Liver (tissue), 9 donors: ENCODE measurements around the gene CAMK1D. TPM values are rescaled to one million over a fixed set of nuclear protein-coding genes. Genes with fewer than 3 reads are reported as not detected.

Experiments used
- DNase-seq: peaks from one replicate; pipeline ENCODE4 v3.0.0-alpha.2; 2017; ENCODE audit warnings: low spot score
- H3K27ac ChIP-seq, 2 donors: one replicate each; pipeline ENCODE4 v1.7.0; 2013; ENCODE audit warnings: inconsistent platforms in 2 of 2, low read length in 2 of 2, control low read depth in 1 of 2, low read depth in 1 of 2, mild to moderate bottlenecking in 1 of 2
- H3K27me3 ChIP-seq, 4 donors: one replicate each; pipeline versions ENCODE4 v1.6.1 to v1.7.0; 2013; ENCODE audit warnings: low read length in 3 of 4, inconsistent platforms in 1 of 4, mild to moderate bottlenecking in 1 of 4, moderate library complexity in 1 of 4; ENCODE audit not compliant: control insufficient read depth in 4 of 4, insufficient read depth in 4 of 4
- H3K36me3 ChIP-seq, 4 donors: one replicate each; pipeline versions ENCODE4 v1.6.1 to v1.7.0; 2013; ENCODE audit warnings: low read length in 3 of 4, mild to moderate bottlenecking in 3 of 4, low read depth in 1 of 4, moderate library complexity in 1 of 4; ENCODE audit not compliant: control insufficient read depth in 4 of 4, insufficient read depth in 3 of 4
- H3K4me1 ChIP-seq, 4 donors: one replicate each; pipeline versions ENCODE4 v1.6.1 to v1.7.0; 2013; ENCODE audit warnings: low read length in 3 of 4, mild to moderate bottlenecking in 3 of 4, moderate library complexity in 1 of 4; ENCODE audit not compliant: control insufficient read depth in 4 of 4, insufficient read depth in 4 of 4
- H3K4me3 ChIP-seq, 3 donors: one replicate each; pipeline versions ENCODE4 v1.6.1 to v1.7.0; 2013; ENCODE audit warnings: low read length in 3 of 3, control low read depth in 1 of 3, low read depth in 1 of 3, mild to moderate bottlenecking in 1 of 3
- H3K9ac ChIP-seq, 2 donors: one replicate each; pipeline ENCODE4 v1.7.0; 2013; ENCODE audit warnings: low read length in 2 of 2, mild to moderate bottlenecking in 2 of 2, moderate library complexity in 2 of 2, control low read depth in 1 of 2, low read depth in 1 of 2
- H3K9me3 ChIP-seq, 4 donors: one replicate each; pipeline versions ENCODE4 v1.6.1 to v1.7.0; 2013; ENCODE audit warnings: low read length in 3 of 4; ENCODE audit not compliant: control insufficient read depth in 4 of 4
- EGR1 ChIP-seq, 2 donors: IDR thresholded peaks; 2 replicates each; pipeline ENCODE4 v1.6.1; 2016 to 2018; ENCODE audit warnings: antibody characterized with exemption in 2 of 2, low read depth in 2 of 2
- FOXA1 ChIP-seq: IDR thresholded peaks from 2 replicates; pipeline ENCODE4 v1.6.1; 2016; ENCODE audit warnings: antibody characterized with exemption
- FOXA2 ChIP-seq: IDR thresholded peaks from 2 replicates; pipeline ENCODE4 v1.6.1; 2016; ENCODE audit warnings: antibody characterized with exemption
- GABPA ChIP-seq, 2 donors: IDR thresholded peaks in 1 of 2; conservative IDR thresholded peaks in 1 of 2; 2 replicates each; pipeline ENCODE4 v1.6.1; 2016; ENCODE audit warnings: antibody characterized with exemption in 2 of 2, mild to moderate bottlenecking in 1 of 2, moderate library complexity in 1 of 2
- HNF4A ChIP-seq, 2 donors: conservative IDR thresholded peaks; 2 replicates each; pipeline ENCODE4 v1.6.1; 2016; ENCODE audit warnings: antibody characterized with exemption in 2 of 2, mild to moderate bottlenecking in 2 of 2
- HNF4G ChIP-seq: IDR thresholded peaks from 2 replicates; pipeline ENCODE4 v1.6.1; 2016; ENCODE audit warnings: antibody characterized with exemption
- JUND ChIP-seq, 2 donors: IDR thresholded peaks; 2 replicates each; pipeline ENCODE4 v1.6.1; 2016; ENCODE audit warnings: antibody characterized with exemption in 2 of 2
- NR2F2 ChIP-seq: IDR thresholded peaks from 2 replicates; pipeline ENCODE4 v1.6.1; 2016; ENCODE audit warnings: antibody characterized with exemption
- RAD21 ChIP-seq, 2 donors: IDR thresholded peaks; 2 replicates each; pipeline ENCODE4 v1.6.1; 2016; ENCODE audit warnings: antibody characterized with exemption in 2 of 2, mild to moderate bottlenecking in 2 of 2
- RXRA ChIP-seq, 2 donors: IDR thresholded peaks; 2 replicates each; pipeline ENCODE4 v1.6.1; 2017 to 2018; ENCODE audit warnings: antibody characterized with exemption in 2 of 2, mild to moderate bottlenecking in 1 of 2
- SP1 ChIP-seq: IDR thresholded peaks from 2 replicates; pipeline ENCODE4 v1.6.1; 2018; ENCODE audit warnings: antibody characterized with exemption, mild to moderate bottlenecking
- TAF1 ChIP-seq: conservative IDR thresholded peaks from 2 replicates; pipeline ENCODE4 v1.6.1; 2016; ENCODE audit warnings: antibody characterized with exemption, mild to moderate bottlenecking
- YY1 ChIP-seq: IDR thresholded peaks from 2 replicates; pipeline ENCODE4 v1.6.1; 2016; ENCODE audit warnings: antibody characterized with exemption, mild to moderate bottlenecking
- WGBS: extraction: QIAGEN DNeasy Blood & Tissue Kit; methylation state at CpG from one replicate; pipeline ENCODE4 v1.1.7; 2013; 5-methylcytosine and 5-hydroxymethylcytosine counted together
- polyA plus RNA-seq, 2 donors: library from polyadenylated mRNA; stranded (reverse) in 1 of 2; unstranded in 1 of 2; fragments of 200-250 nt in 1 of 2; fragments of >200 nt in 1 of 2; fragmentation: Nextera tagmentation in 1 of 2; extraction: Ambion mirVana in 1 of 2; gene quantifications; one replicate each; pipeline versions ENCODE4 v1.2.1 to v1.2.3, GENCODE V29; 2013 to 2015
- total RNA-seq, 2 donors: library from RNA; depleted of rRNA; stranded (reverse); fragments of >200 nt; gene quantifications; one replicate each; pipeline ENCODE4 v1.2.3, GENCODE V29; 2014
- TF ChIP-seq, protein P1 (sequence below): IDR thresholded peaks from 2 replicates; pipeline ENCODE4 v1.6.1; 2016; ENCODE audit warnings: antibody characterized with exemption
- TF ChIP-seq, protein P2 (sequence below): IDR thresholded peaks from 2 replicates; pipeline ENCODE4 v1.6.1; 2016; ENCODE audit warnings: antibody characterized with exemption, mild to moderate bottlenecking
- TF ChIP-seq, protein P3 (sequence below): IDR thresholded peaks from 2 replicates; pipeline ENCODE4 v1.6.1; 2016; ENCODE audit warnings: antibody characterized with exemption
- TF ChIP-seq, protein P4 (sequence below): IDR thresholded peaks from 2 replicates; pipeline ENCODE4 v1.6.1; 2016; ENCODE audit warnings: antibody characterized with exemption
- TF ChIP-seq, protein P5 (sequence below): fragments of 150-350 bp; IDR thresholded peaks from 2 replicates; pipeline ENCODE4 v1.5.1; 2017; ENCODE audit warnings: improper control_type of control experiment, low read depth, low read length; ENCODE audit not compliant: missing input control
- donor health status: healthy.
- donor health status: healthy.
- donor health status: healthy.
- donor health status: healthy.
- donor health status: healthy.

The CAMK1D gene
- total and polyA plus RNA-seq, 4 donors = 2.7 to 10.1 (median 4.2) TPM

DNA sequence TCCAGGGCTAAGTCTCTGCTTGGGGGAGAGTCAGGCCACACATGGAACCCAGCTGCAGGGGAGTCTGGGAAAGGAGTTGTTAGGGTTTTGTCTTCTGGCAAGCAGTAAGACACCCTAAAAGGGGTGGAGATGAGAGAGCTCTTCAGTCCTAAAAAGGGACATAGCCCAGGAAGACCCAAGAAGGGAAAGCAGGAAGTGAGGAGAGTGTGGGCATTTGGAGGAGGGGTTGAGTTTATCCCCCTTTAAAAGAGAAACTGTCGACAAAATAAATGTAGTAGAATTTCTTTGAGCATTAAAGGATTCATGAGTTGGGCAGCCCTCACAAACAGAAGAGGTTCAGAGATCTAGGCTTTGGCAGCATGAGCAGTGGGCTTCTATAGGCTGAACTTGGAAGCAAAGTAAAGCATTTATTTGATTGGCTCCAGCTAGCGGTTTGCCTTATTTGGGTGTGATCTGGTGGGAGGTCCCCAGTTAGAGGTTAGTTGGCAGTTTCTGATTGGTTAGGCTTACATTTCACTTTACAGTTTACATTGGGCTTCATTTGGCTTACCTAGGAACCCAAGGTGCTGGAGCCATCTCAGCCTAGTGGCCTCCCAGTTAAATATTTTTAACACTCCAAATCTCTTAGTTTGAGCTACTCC lies 246.7 kb downstream of the CAMK1D start (continued):
- TF ChIP-seq, protein P1, sequence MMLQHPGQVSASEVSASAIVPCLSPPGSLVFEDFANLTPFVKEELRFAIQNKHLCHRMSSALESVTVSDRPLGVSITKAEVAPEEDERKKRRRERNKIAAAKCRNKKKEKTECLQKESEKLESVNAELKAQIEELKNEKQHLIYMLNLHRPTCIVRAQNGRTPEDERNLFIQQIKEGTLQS = no peak
- TF ChIP-seq, protein P2, sequence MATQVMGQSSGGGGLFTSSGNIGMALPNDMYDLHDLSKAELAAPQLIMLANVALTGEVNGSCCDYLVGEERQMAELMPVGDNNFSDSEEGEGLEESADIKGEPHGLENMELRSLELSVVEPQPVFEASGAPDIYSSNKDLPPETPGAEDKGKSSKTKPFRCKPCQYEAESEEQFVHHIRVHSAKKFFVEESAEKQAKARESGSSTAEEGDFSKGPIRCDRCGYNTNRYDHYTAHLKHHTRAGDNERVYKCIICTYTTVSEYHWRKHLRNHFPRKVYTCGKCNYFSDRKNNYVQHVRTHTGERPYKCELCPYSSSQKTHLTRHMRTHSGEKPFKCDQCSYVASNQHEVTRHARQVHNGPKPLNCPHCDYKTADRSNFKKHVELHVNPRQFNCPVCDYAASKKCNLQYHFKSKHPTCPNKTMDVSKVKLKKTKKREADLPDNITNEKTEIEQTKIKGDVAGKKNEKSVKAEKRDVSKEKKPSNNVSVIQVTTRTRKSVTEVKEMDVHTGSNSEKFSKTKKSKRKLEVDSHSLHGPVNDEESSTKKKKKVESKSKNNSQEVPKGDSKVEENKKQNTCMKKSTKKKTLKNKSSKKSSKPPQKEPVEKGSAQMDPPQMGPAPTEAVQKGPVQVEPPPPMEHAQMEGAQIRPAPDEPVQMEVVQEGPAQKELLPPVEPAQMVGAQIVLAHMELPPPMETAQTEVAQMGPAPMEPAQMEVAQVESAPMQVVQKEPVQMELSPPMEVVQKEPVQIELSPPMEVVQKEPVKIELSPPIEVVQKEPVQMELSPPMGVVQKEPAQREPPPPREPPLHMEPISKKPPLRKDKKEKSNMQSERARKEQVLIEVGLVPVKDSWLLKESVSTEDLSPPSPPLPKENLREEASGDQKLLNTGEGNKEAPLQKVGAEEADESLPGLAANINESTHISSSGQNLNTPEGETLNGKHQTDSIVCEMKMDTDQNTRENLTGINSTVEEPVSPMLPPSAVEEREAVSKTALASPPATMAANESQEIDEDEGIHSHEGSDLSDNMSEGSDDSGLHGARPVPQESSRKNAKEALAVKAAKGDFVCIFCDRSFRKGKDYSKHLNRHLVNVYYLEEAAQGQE = no peak
- TF ChIP-seq JUND (IDR thresholded peaks at IDR 0.05) (no peak), RAD21 (IDR thresholded peaks at IDR 0.05) (no peak), SP1 (no peak)

DNA sequence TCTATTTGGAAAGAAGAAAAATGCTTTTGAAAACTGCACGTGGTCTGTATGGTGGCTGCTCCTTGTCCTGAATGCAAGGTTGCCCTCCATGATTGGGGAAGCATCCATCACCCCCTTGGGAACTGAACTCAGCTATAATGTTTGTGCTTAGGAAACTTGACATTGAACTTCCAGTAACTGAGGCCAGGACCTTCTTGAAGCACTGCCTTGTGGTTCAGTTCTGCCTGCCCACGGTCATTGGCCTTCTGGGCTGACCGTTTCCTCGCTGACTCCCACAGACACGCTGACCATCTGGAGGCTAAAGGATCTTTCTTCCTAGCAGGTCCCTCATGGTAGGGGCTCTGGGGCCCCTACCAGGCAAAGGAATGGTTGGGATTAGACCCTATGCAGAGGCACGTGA lies 247.8 kb downstream of the CAMK1D start:
- WGBS = 88% methylated on average over 6 of the region's 6 CpGs
- Histone ChIP-seq H3K9me3 (no peaks in the 10 kb centered on the region), H3K27ac (peak overlapping the region in 1 of 2 donors; percentile 16), H3K27me3 (no peaks in the 10 kb centered on the region), H3K4me1 (peaks cover 0 to 6% (median 2%) of the 10 kb centered on the region in 4 donors), H3K4me3 (no peak overlapping the region), H3K9ac (no peak overlapping the region), H3K36me3 (no peaks in the 10 kb centered on the region)
- TF ChIP-seq HNF4A (conservative IDR thresholded peaks at IDR 0.05) = no peak
- TF ChIP-seq YY1 = no peak
- TF ChIP-seq, protein P2 = no peak
- TF ChIP-seq HNF4G = no peak
- TF ChIP-seq, protein P3, sequence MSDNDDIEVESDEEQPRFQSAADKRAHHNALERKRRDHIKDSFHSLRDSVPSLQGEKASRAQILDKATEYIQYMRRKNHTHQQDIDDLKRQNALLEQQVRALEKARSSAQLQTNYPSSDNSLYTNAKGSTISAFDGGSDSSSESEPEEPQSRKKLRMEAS = no peak
- TF ChIP-seq TAF1 = no peak
- TF ChIP-seq NR2F2 = peak; percentile 77
- TF ChIP-seq FOXA1 = no peak
- no peak for TF ChIP-seq FOXA2
- TF ChIP-seq SP1 = peak; percentile 18
- TF ChIP-seq, protein P4, sequence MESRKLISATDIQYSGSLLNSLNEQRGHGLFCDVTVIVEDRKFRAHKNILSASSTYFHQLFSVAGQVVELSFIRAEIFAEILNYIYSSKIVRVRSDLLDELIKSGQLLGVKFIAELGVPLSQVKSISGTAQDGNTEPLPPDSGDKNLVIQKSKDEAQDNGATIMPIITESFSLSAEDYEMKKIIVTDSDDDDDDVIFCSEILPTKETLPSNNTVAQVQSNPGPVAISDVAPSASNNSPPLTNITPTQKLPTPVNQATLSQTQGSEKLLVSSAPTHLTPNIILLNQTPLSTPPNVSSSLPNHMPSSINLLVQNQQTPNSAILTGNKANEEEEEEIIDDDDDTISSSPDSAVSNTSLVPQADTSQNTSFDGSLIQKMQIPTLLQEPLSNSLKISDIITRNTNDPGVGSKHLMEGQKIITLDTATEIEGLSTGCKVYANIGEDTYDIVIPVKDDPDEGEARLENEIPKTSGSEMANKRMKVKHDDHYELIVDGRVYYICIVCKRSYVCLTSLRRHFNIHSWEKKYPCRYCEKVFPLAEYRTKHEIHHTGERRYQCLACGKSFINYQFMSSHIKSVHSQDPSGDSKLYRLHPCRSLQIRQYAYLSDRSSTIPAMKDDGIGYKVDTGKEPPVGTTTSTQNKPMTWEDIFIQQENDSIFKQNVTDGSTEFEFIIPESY = no peak
- no peak for TF ChIP-seq EGR1 (IDR thresholded peaks at IDR 0.05; ENCODE audit: low read depth in 2 of 2)
- peak; percentile 69 to 72 for TF ChIP-seq RXRA (IDR thresholded peaks at IDR 0.05)
- TF ChIP-seq GABPA (IDR thresholded peaks at IDR 0.05 in 1 of 2, conservative IDR thresholded peaks at IDR 0.05 in 1 of 2) = no peak
- TF ChIP-seq RAD21 (IDR thresholded peaks at IDR 0.05) = no peak
- TF ChIP-seq, protein P1 = no peak
- TF ChIP-seq, protein P5, sequence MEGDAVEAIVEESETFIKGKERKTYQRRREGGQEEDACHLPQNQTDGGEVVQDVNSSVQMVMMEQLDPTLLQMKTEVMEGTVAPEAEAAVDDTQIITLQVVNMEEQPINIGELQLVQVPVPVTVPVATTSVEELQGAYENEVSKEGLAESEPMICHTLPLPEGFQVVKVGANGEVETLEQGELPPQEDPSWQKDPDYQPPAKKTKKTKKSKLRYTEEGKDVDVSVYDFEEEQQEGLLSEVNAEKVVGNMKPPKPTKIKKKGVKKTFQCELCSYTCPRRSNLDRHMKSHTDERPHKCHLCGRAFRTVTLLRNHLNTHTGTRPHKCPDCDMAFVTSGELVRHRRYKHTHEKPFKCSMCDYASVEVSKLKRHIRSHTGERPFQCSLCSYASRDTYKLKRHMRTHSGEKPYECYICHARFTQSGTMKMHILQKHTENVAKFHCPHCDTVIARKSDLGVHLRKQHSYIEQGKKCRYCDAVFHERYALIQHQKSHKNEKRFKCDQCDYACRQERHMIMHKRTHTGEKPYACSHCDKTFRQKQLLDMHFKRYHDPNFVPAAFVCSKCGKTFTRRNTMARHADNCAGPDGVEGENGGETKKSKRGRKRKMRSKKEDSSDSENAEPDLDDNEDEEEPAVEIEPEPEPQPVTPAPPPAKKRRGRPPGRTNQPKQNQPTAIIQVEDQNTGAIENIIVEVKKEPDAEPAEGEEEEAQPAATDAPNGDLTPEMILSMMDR = no peak
- TF ChIP-seq JUND (IDR thresholded peaks at IDR 0.05) = no peak
- no peak for DNase-seq
